GM23338 (cell line): ENCODE measurements around the gene CIRBP. TPM values are rescaled to one million over a fixed set of nuclear protein-coding genes. Genes with fewer than 3 reads are reported as not detected.

Experiments
- ATAC-seq: fragments of 200-7000 bp; cut with Tn5 transposase; 3 replicates; pipeline ENCODE4 v1.9.1; 2020
- DNase-seq: peaks from one replicate; pipeline ENCODE4 v3.0.0-alpha.2; 2015; ENCODE audit warnings: low spot score
- H2AFZ ChIP-seq: fragments of 200-600 bp; sonication (generic); 2 replicates; pipeline ENCODE4 v1.8.0; 2016; ENCODE audit warnings: antibody characterized with exemption, mild to moderate bottlenecking, moderate library complexity
- H3F3A ChIP-seq: fragments of 200-600 bp; sonication (generic); replicated peaks from 2 replicates; pipeline ENCODE4 v1.8.0; 2017; ENCODE audit warnings: antibody characterized with exemption, mixed run types, low read depth
- H3K27ac ChIP-seq: fragments of 200-600 bp; sonication (generic); 2 replicates; pipeline ENCODE4 v1.6.1; 2016; ENCODE audit warnings: low read depth
- H3K27me3 ChIP-seq: fragments of 200-600 bp; sonication (generic); 2 replicates; pipeline ENCODE4 v1.8.0; 2016; ENCODE audit warnings: mild to moderate bottlenecking, mixed run types, moderate library complexity; ENCODE audit not compliant: insufficient read depth
- H3K36me3 ChIP-seq: fragments of 200-600 bp; sonication (generic); 2 replicates; pipeline ENCODE4 v1.8.0; 2016; ENCODE audit warnings: mild to moderate bottlenecking; ENCODE audit not compliant: insufficient read depth
- H3K4me1 ChIP-seq: fragments of 200-600 bp; sonication (generic); 2 replicates; pipeline ENCODE4 v1.8.0; 2016; ENCODE audit warnings: mild to moderate bottlenecking, moderate library complexity; ENCODE audit not compliant: insufficient read depth
- H3K4me2 ChIP-seq: fragments of 200-600 bp; sonication (generic); 2 replicates; pipeline ENCODE4 v1.7.1; 2017; ENCODE audit warnings: mixed run types
- H3K4me3 ChIP-seq: fragments of 200-600 bp; sonication (generic); 2 replicates; pipeline ENCODE4 v1.6.1; 2016; ENCODE audit warnings: mixed run types
- H3K79me2 ChIP-seq: fragments of 200-600 bp; sonication (generic); replicated peaks from 2 replicates; pipeline ENCODE4 v1.8.0; 2017; ENCODE audit warnings: mild to moderate bottlenecking; ENCODE audit not compliant: insufficient read depth
- H3K9me2 ChIP-seq: fragments of 200-600 bp; sonication (generic); 2 replicates; pipeline ENCODE4 v1.8.0; 2017; ENCODE audit not compliant: insufficient read depth
- H4K20me1 ChIP-seq: fragments of 200-600 bp; sonication (generic); replicated peaks from 2 replicates; pipeline ENCODE4 v1.8.0; 2017; ENCODE audit warnings: mild to moderate bottlenecking; ENCODE audit not compliant: insufficient read depth
- H3K27ac Mint-ChIP-seq: 2 replicates; pipeline ENCODE4 v1.8.0; 2020; ENCODE audit warnings: inconsistent platforms, mild to moderate bottlenecking, moderate library complexity, mixed read lengths
- H3K27me3 Mint-ChIP-seq: 3 replicates; pipeline ENCODE4 v1.8.0; 2022; ENCODE audit warnings: low read depth, mild to moderate bottlenecking, moderate library complexity, mixed read lengths, inconsistent platforms; ENCODE audit not compliant: insufficient read depth, poor library complexity
- H3K36me3 Mint-ChIP-seq: 3 replicates; pipeline ENCODE4 v1.8.0; 2021; ENCODE audit warnings: low read depth, mild to moderate bottlenecking, inconsistent platforms, moderate library complexity, mixed read lengths
- H3K4me1 Mint-ChIP-seq: 3 replicates; pipeline ENCODE4 v1.8.0; 2020; ENCODE audit warnings: mild to moderate bottlenecking, inconsistent platforms, mixed read lengths
- H3K4me3 Mint-ChIP-seq: 3 replicates; pipeline ENCODE4 v1.8.0; 2021; ENCODE audit warnings: moderate library complexity, mild to moderate bottlenecking, inconsistent platforms, mixed read lengths
- H3K9me3 Mint-ChIP-seq: 3 replicates; pipeline ENCODE4 v1.8.0; 2020; ENCODE audit warnings: moderate library complexity, mild to moderate bottlenecking, inconsistent platforms, mixed read lengths
- CREB1 ChIP-seq: fragments of 250-450 bp; sonication (Bioruptor Pico); IDR thresholded peaks from 2 replicates; pipeline ENCODE4 v1.5.0; 2020; ENCODE audit warnings: low read depth, mild to moderate bottlenecking, moderate library complexity
- EZH2 ChIP-seq: fragments of 200-600 bp; sonication (generic); IDR thresholded peaks from one replicate; pipeline ENCODE4 v1.8.0; 2017; ENCODE audit warnings: antibody characterized with exemption, mild to moderate bottlenecking, low read depth; ENCODE audit not compliant: unreplicated experiment
- EZH2phosphoT487 ChIP-seq: fragments of 200-600 bp; sonication (generic); IDR thresholded peaks from one replicate; pipeline ENCODE4 v1.8.1; 2018; ENCODE audit warnings: antibody characterized with exemption; ENCODE audit not compliant: unreplicated experiment
- JUNB ChIP-seq: IDR thresholded peaks from one replicate; pipeline ENCODE4 v1.6.1; 2016; ENCODE audit warnings: antibody characterized with exemption; ENCODE audit not compliant: unreplicated experiment
- NANOG ChIP-seq: IDR thresholded peaks from 2 replicates; pipeline ENCODE4 v1.6.1; 2016; ENCODE audit warnings: antibody characterized with exemption, borderline replicate concordance
- POLR2AphosphoS5 ChIP-seq: IDR thresholded peaks from 2 replicates; pipeline ENCODE4 v1.6.1; 2016; ENCODE audit warnings: antibody characterized with exemption, low read depth
- STAT1 ChIP-seq: IDR thresholded peaks from one replicate; pipeline ENCODE4 v1.6.1; 2016; ENCODE audit warnings: antibody characterized with exemption; ENCODE audit not compliant: unreplicated experiment
- ZNF114 ChIP-seq: fragments of 250-450 bp; sonication (Bioruptor Pico); IDR thresholded peaks from 2 replicates; pipeline ENCODE4 v1.5.0; 2020; ENCODE audit warnings: mild to moderate bottlenecking, moderate library complexity
- ZNF331 ChIP-seq: fragments of 250-450 bp; sonication (Bioruptor Pico); IDR thresholded peaks from 2 replicates; pipeline ENCODE4 v1.5.0; 2020; ENCODE audit warnings: low read depth, mild to moderate bottlenecking, moderate library complexity
- polyA plus RNA-seq: library from polyadenylated mRNA; unstranded; fragments of >200 nt; fragmentation: Nextera tagmentation; extraction: Ambion mirVana; gene quantifications from 2 replicates; pipeline ENCODE4 v1.2.1, GENCODE V29; 2016
- total RNA-seq: library from RNA; depleted of rRNA; stranded (reverse); fragments of >200 nt; shearing (Covaris generic); gene quantifications from 2 replicates; pipeline ENCODE4 v1.2.3, GENCODE V29; 2014
- TF ChIP-seq, protein P1 (sequence below), 2 experiments: fragments of 200-600 bp in 1 of 2; sonication (generic) in 1 of 2; conservative IDR thresholded peaks; 2 replicates each; pipeline versions ENCODE4 v1.5.1 to v1.6.1; 2016 to 2017; ENCODE audit warnings: antibody characterized with exemption in 2 of 2, low read depth in 2 of 2, mild to moderate bottlenecking in 2 of 2, moderate library complexity in 1 of 2
- TF ChIP-seq, protein P2 (sequence below): IDR thresholded peaks from 2 replicates; pipeline ENCODE4 v1.6.1; 2016; ENCODE audit warnings: antibody characterized with exemption
- TF ChIP-seq, protein P3 (sequence below): fragments of 250-450 bp; sonication (Bioruptor Pico); IDR thresholded peaks from 2 replicates; pipeline ENCODE4 v1.5.0; 2020; ENCODE audit warnings: mild to moderate bottlenecking, moderate library complexity
- TF ChIP-seq, protein P4 (sequence below): IDR thresholded peaks from one replicate; pipeline ENCODE4 v1.6.1; 2018; ENCODE audit warnings: antibody characterized with exemption; ENCODE audit not compliant: unreplicated experiment

Gene CIRBP
- total and polyA plus RNA-seq, 2 experiments from 2014 or later, result 153 to 202 TPM

DNA sequence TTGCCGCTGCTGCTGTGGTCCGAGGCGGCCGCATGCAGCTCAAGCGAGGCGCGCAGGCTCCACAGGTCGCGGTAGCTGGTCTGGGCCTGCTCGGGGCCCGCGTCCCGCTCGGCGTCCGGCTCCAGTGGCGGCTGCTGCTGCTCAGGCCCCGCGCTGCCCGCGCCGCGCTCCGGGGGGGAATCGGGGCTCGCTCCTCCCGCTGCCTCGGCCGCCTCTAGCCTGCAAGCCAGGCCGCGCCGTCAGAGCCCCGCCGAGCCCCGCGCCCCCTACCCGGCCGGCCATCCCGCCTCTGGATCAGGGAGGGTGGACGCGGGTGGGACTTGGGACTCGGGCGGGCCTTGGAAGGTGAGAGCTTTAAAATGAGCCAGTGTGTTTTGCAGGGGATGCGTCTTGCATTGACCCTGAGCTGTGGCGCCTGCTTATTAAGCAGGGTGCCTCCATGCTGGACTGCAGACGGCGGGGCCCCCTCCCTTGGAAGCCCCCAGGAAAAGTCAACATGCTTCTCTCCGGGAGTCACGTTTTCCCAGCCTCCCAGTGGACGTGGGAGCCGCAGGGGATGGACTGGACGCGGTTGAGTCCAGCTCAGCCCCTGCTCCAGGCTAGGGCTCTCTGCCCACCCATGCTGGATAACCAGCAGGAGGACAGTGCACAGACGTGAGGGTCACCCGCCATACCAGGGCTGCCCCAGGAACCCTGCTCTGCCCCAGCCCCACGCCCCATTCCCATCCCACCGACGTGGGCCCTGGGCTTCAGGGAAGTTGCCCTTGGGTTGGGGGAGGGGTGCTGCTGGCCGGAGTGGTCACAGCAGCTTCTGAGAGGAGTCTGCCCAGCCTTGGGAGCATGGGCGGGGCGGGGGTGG lies 39.0 kb upstream of the CIRBP start:
- no peaks in the 10 kb centered on the region for H3K9me2 ChIP-seq
- Mint-ChIP-seq H3K36me3 (peaks cover 8% of the 10 kb centered on the region), H3K9me3 (no peaks in the 10 kb centered on the region), H3K4me3 (no peak overlapping the region), H3K27ac (no peak overlapping the region), H3K4me1 (no peaks in the 10 kb centered on the region), H3K27me3 (peaks cover 5% of the 10 kb centered on the region)
- TF ChIP-seq JUNB, result no peak
- TF ChIP-seq CREB1 (CRISPR knock-in tag), result no peak
- no peak for TF ChIP-seq EZH2phosphoT487
- TF ChIP-seq, protein P1, sequence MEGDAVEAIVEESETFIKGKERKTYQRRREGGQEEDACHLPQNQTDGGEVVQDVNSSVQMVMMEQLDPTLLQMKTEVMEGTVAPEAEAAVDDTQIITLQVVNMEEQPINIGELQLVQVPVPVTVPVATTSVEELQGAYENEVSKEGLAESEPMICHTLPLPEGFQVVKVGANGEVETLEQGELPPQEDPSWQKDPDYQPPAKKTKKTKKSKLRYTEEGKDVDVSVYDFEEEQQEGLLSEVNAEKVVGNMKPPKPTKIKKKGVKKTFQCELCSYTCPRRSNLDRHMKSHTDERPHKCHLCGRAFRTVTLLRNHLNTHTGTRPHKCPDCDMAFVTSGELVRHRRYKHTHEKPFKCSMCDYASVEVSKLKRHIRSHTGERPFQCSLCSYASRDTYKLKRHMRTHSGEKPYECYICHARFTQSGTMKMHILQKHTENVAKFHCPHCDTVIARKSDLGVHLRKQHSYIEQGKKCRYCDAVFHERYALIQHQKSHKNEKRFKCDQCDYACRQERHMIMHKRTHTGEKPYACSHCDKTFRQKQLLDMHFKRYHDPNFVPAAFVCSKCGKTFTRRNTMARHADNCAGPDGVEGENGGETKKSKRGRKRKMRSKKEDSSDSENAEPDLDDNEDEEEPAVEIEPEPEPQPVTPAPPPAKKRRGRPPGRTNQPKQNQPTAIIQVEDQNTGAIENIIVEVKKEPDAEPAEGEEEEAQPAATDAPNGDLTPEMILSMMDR (conservative IDR thresholded peaks at IDR 0.05; ENCODE audit: low read depth in 2 of 2), result no peak
- no peak for TF ChIP-seq NANOG
- TF ChIP-seq, protein P2, sequence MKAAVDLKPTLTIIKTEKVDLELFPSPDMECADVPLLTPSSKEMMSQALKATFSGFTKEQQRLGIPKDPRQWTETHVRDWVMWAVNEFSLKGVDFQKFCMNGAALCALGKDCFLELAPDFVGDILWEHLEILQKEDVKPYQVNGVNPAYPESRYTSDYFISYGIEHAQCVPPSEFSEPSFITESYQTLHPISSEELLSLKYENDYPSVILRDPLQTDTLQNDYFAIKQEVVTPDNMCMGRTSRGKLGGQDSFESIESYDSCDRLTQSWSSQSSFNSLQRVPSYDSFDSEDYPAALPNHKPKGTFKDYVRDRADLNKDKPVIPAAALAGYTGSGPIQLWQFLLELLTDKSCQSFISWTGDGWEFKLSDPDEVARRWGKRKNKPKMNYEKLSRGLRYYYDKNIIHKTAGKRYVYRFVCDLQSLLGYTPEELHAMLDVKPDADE, result no peak
- TF ChIP-seq STAT1, result no peak
- no peak for TF ChIP-seq ZNF331
- no peak for TF ChIP-seq ZNF114 (CRISPR knock-in tag)
- TF ChIP-seq, protein P3, sequence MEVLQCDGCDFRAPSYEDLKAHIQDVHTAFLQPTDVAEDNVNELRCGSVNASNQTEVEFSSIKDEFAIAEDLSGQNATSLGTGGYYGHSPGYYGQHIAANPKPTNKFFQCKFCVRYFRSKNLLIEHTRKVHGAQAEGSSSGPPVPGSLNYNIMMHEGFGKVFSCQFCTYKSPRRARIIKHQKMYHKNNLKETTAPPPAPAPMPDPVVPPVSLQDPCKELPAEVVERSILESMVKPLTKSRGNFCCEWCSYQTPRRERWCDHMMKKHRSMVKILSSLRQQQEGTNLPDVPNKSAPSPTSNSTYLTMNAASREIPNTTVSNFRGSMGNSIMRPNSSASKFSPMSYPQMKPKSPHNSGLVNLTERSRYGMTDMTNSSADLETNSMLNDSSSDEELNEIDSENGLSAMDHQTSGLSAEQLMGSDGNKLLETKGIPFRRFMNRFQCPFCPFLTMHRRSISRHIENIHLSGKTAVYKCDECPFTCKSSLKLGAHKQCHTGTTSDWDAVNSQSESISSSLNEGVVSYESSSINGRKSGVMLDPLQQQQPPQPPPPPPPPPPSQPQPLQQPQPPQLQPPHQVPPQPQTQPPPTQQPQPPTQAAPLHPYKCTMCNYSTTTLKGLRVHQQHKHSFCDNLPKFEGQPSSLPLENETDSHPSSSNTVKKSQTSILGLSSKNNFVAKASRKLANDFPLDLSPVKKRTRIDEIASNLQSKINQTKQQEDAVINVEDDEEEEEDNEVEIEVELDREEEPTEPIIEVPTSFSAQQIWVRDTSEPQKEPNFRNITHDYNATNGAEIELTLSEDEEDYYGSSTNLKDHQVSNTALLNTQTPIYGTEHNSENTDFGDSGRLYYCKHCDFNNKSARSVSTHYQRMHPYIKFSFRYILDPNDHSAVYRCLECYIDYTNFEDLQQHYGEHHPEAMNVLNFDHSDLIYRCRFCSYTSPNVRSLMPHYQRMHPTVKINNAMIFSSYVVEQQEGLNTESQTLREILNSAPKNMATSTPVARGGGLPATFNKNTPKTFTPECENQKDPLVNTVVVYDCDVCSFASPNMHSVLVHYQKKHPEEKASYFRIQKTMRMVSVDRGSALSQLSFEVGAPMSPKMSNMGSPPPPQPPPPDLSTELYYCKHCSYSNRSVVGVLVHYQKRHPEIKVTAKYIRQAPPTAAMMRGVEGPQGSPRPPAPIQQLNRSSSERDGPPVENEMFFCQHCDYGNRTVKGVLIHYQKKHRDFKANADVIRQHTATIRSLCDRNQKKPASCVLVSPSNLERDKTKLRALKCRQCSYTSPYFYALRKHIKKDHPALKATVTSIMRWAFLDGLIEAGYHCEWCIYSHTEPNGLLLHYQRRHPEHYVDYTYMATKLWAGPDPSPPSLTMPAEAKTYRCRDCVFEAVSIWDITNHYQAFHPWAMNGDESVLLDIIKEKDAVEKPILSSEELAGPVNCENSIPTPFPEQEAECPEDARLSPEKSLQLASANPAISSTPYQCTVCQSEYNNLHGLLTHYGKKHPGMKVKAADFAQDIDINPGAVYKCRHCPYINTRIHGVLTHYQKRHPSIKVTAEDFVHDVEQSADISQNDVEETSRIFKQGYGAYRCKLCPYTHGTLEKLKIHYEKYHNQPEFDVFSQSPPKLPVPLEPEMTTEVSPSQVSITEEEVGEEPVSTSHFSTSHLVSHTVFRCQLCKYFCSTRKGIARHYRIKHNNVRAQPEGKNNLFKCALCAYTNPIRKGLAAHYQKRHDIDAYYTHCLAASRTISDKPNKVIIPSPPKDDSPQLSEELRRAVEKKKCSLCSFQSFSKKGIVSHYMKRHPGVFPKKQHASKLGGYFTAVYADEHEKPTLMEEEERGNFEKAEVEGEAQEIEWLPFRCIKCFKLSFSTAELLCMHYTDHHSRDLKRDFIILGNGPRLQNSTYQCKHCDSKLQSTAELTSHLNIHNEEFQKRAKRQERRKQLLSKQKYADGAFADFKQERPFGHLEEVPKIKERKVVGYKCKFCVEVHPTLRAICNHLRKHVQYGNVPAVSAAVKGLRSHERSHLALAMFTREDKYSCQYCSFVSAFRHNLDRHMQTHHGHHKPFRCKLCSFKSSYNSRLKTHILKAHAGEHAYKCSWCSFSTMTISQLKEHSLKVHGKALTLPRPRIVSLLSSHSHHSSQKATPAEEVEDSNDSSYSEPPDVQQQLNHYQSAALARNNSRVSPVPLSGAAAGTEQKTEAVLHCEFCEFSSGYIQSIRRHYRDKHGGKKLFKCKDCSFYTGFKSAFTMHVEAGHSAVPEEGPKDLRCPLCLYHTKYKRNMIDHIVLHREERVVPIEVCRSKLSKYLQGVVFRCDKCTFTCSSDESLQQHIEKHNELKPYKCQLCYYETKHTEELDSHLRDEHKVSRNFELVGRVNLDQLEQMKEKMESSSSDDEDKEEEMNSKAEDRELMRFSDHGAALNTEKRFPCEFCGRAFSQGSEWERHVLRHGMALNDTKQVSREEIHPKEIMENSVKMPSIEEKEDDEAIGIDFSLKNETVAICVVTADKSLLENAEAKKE (CRISPR knock-in tag), result no peak
- TF ChIP-seq POLR2AphosphoS5, result no peak
- TF ChIP-seq, protein P4, sequence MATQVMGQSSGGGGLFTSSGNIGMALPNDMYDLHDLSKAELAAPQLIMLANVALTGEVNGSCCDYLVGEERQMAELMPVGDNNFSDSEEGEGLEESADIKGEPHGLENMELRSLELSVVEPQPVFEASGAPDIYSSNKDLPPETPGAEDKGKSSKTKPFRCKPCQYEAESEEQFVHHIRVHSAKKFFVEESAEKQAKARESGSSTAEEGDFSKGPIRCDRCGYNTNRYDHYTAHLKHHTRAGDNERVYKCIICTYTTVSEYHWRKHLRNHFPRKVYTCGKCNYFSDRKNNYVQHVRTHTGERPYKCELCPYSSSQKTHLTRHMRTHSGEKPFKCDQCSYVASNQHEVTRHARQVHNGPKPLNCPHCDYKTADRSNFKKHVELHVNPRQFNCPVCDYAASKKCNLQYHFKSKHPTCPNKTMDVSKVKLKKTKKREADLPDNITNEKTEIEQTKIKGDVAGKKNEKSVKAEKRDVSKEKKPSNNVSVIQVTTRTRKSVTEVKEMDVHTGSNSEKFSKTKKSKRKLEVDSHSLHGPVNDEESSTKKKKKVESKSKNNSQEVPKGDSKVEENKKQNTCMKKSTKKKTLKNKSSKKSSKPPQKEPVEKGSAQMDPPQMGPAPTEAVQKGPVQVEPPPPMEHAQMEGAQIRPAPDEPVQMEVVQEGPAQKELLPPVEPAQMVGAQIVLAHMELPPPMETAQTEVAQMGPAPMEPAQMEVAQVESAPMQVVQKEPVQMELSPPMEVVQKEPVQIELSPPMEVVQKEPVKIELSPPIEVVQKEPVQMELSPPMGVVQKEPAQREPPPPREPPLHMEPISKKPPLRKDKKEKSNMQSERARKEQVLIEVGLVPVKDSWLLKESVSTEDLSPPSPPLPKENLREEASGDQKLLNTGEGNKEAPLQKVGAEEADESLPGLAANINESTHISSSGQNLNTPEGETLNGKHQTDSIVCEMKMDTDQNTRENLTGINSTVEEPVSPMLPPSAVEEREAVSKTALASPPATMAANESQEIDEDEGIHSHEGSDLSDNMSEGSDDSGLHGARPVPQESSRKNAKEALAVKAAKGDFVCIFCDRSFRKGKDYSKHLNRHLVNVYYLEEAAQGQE, result no peak
- TF ChIP-seq EZH2, result no peak
- no peaks in the 10 kb centered on the region for H3K79me2 ChIP-seq
- ATAC-seq, result no peak
- H3K4me2 ChIP-seq, result no peak overlapping the region
- no peaks in the 10 kb centered on the region for H3K4me1 ChIP-seq
- H2AFZ ChIP-seq, result no peak overlapping the region
- 0 out of 2 replicates have a peak, but pooled peaks cover 20% of the 10 kb centered on the region for H3F3A ChIP-seq
- no peak overlapping the region for H3K4me3 ChIP-seq
- H3K27ac ChIP-seq, result no peak overlapping the region
- H3K36me3 ChIP-seq, result no peaks in the 10 kb centered on the region
- no peak for DNase-seq
- H3K27me3 ChIP-seq, result no peaks in the 10 kb centered on the region
- peaks cover 4% of the 10 kb centered on the region for H4K20me1 ChIP-seq
